Stomach smooth muscle (tissue), 2 donors: ENCODE data around the gene PSMD5.

Experiments
- H3K27ac ChIP-seq: one replicate; pipeline ENCODE4 v1.7.0; 2013; ENCODE audit warnings: mild to moderate bottlenecking, low read length, inconsistent platforms
- H3K27me3 ChIP-seq, 2 donors: one replicate each; pipeline ENCODE4 v1.7.0; 2013; ENCODE audit warnings: low read length in 2 of 2; ENCODE audit not compliant: insufficient read depth in 2 of 2, control insufficient read depth in 1 of 2
- H3K36me3 ChIP-seq, 2 donors: one replicate each; pipeline ENCODE4 v1.7.0; 2013; ENCODE audit warnings: low read length in 2 of 2; ENCODE audit not compliant: control insufficient read depth in 2 of 2, insufficient read depth in 2 of 2
- H3K4me1 ChIP-seq: one replicate; pipeline ENCODE4 v1.7.0; 2013; ENCODE audit warnings: low read length; ENCODE audit not compliant: control insufficient read depth, insufficient read depth
- H3K4me3 ChIP-seq, 2 donors: one replicate each; pipeline ENCODE4 v1.7.0; 2013; ENCODE audit warnings: low read length in 2 of 2
- H3K9ac ChIP-seq, 2 donors: one replicate each; pipeline ENCODE4 v1.7.0; 2013; ENCODE audit warnings: low read length in 2 of 2, mild to moderate bottlenecking in 1 of 2
- H3K9me3 ChIP-seq, 2 donors: one replicate each; pipeline ENCODE4 v1.7.0; 2013; ENCODE audit warnings: low read length in 2 of 2; ENCODE audit not compliant: control insufficient read depth in 2 of 2
- donor health status: healthy.
- donor health status: Pancreatic carcinoma.

PSMD5 gene

GRCh38 chr9:120874226-120875194 lies 31.8 kb upstream of the PSMD5 start:
- peak overlapping the region; percentile 91 for H3K27ac ChIP-seq
- no peaks in the 10 kb centered on the region for H3K27me3 ChIP-seq

GRCh38 chr9:120873512-120873911 lies 30.8 kb upstream of the PSMD5 start:
- Histone ChIP-seq H3K9me3 (no peaks in the 10 kb centered on the region), H3K27ac (no peak overlapping the region), H3K4me1 (peaks cover 28% of the 10 kb centered on the region), H3K36me3 (peaks cover 10 to 22% of the 10 kb centered on the region in 2 donors), H3K27me3 (no peaks in the 10 kb centered on the region), H3K4me3 (no peak overlapping the region), H3K9ac (no peak overlapping the region)

More at GRCh38 chr9:120874226-120875194, 31.8 kb upstream of the PSMD5 start:
- peaks cover 10 to 22% of the 10 kb centered on the region in 2 donors for H3K36me3 ChIP-seq
- no peak overlapping the region for H3K9ac ChIP-seq
- no peaks in the 10 kb centered on the region for H3K9me3 ChIP-seq
- H3K4me1 ChIP-seq: peaks cover 24% of the 10 kb centered on the region
- H3K4me3 ChIP-seq: no peak overlapping the region

GRCh38 chr9:120872791-120873502 lies 30.2 kb upstream of the PSMD5 start:
- Histone ChIP-seq H3K4me1 (peaks cover 28% of the 10 kb centered on the region), H3K4me3 (no peak overlapping the region), H3K36me3 (peaks cover 10 to 22% of the 10 kb centered on the region in 2 donors), H3K27me3 (no peaks in the 10 kb centered on the region), H3K9me3 (no peaks in the 10 kb centered on the region), H3K9ac (no peak overlapping the region), H3K27ac (no peak overlapping the region)

GRCh38 chr9:120870206-120870605 lies 27.5 kb upstream of the PSMD5 start:
- Histone ChIP-seq H3K4me3 (no peak overlapping the region), H3K36me3 (peaks cover 12 to 34% of the 10 kb centered on the region in 2 donors), H3K4me1 (peaks cover 13% of the 10 kb centered on the region), H3K27me3 (no peaks in the 10 kb centered on the region), H3K9me3 (no peaks in the 10 kb centered on the region), H3K27ac (peak overlapping the region; percentile 71), H3K9ac (no peak overlapping the region)

GRCh38 chr9:120869726-120870125 lies 27.0 kb upstream of the PSMD5 start:
- Histone ChIP-seq H3K4me3 (peak overlapping the region in 1 of 2 donors; percentile 35), H3K27me3 (no peaks in the 10 kb centered on the region), H3K9ac (peak overlapping the region in 1 of 2 donors; percentile 47), H3K4me1 (peaks cover 13% of the 10 kb centered on the region), H3K27ac (peak overlapping the region; percentile 71), H3K36me3 (peaks cover 12 to 35% of the 10 kb centered on the region in 2 donors), H3K9me3 (no peaks in the 10 kb centered on the region)

- Histone ChIP-seq H3K4me1 (peaks cover 13% of the 10 kb centered on the region), H3K27ac (peak overlapping the region; percentile 71), H3K27me3 (no peaks in the 10 kb centered on the region), H3K9me3 (no peaks in the 10 kb centered on the region), H3K36me3 (peaks cover 12 to 35% of the 10 kb centered on the region in 2 donors), H3K4me3 (peak overlapping the region; percentile 45 to 80), H3K9ac (peak overlapping the region; percentile 47 to 66)
These were observed 26.6 kb upstream of the PSMD5 start for GRCh38 chr9:120869360-120869687.

GRCh38 chr9:120868676-120869359 lies 26.1 kb upstream of the PSMD5 start:
- peak overlapping the region; percentile 66 to 80 for H3K9ac ChIP-seq
- no peaks in the 10 kb centered on the region for H3K9me3 ChIP-seq
- H3K4me3 ChIP-seq: peak overlapping the region; percentile 80 to 81
- H3K27ac ChIP-seq: peak overlapping the region; percentile 80
- peaks cover 12 to 33% of the 10 kb centered on the region in 2 donors for H3K36me3 ChIP-seq
- no peaks in the 10 kb centered on the region for H3K27me3 ChIP-seq
- H3K4me1 ChIP-seq: peaks cover 13% of the 10 kb centered on the region

GRCh38 chr9:120868339-120868675 lies 25.6 kb upstream of the PSMD5 start:
- no peaks in the 10 kb centered on the region for H3K27me3 ChIP-seq
- peak overlapping the region; percentile 73 to 81 for H3K4me3 ChIP-seq
- H3K4me1 ChIP-seq: peaks cover 13% of the 10 kb centered on the region
- peak overlapping the region; percentile 42 to 80 for H3K9ac ChIP-seq
- peak overlapping the region; percentile 80 for H3K27ac ChIP-seq
- peaks cover 11 to 33% of the 10 kb centered on the region in 2 donors for H3K36me3 ChIP-seq
- no peaks in the 10 kb centered on the region for H3K9me3 ChIP-seq

GRCh38 chr9:120867676-120868338 lies 25.1 kb upstream of the PSMD5 start:
- peak overlapping the region in 1 of 2 donors; percentile 80 for H3K9ac ChIP-seq
- peak overlapping the region; percentile 80 for H3K27ac ChIP-seq
- no peaks in the 10 kb centered on the region for H3K9me3 ChIP-seq
- H3K36me3 ChIP-seq: peaks cover 9 to 30% of the 10 kb centered on the region in 2 donors
- no peaks in the 10 kb centered on the region for H3K27me3 ChIP-seq
- peak overlapping the region; percentile 73 to 81 for H3K4me3 ChIP-seq
- H3K4me1 ChIP-seq: peaks cover 13% of the 10 kb centered on the region

GRCh38 chr9:120866651-120867050 lies 23.9 kb upstream of the PSMD5 start:
- Histone ChIP-seq H3K4me1 (peaks cover 13% of the 10 kb centered on the region), H3K9ac (no peak overlapping the region), H3K36me3 (peaks cover 17 to 35% of the 10 kb centered on the region in 2 donors)

More at GRCh38 chr9:120866651-120867050, 23.9 kb upstream of the PSMD5 start:
- H3K27ac ChIP-seq: no peak overlapping the region
- no peaks in the 10 kb centered on the region for H3K27me3 ChIP-seq
- H3K9me3 ChIP-seq: no peaks in the 10 kb centered on the region
- no peak overlapping the region for H3K4me3 ChIP-seq
